ENCODE data around the gene RGL2. TPM values are rescaled to one million over a fixed set of nuclear protein-coding genes. Genes with fewer than 3 reads are reported as not detected.

RGL2 gene
- total RNA-seq, 4 donors from 2014 or later, result 53.7 to 83.0 (median 60.7) TPM

GRCh38 chr6:33305052-33305451 lies 6.3 kb upstream of the RGL2 start:
- H3K9me3 ChIP-seq, result no peaks in the 10 kb centered on the region
- H3K27ac ChIP-seq, result peak overlapping the region in 2 of 4 donors; percentile 3 to 11
- TF ChIP-seq POLR2AphosphoS5 (IDR thresholded peaks at IDR 0.05) (no peak), POLR2A (IDR thresholded peaks at IDR 0.05) (no peak), CTCF (IDR thresholded peaks at IDR 0.05) (no peak), EP300 (IDR thresholded peaks at IDR 0.05) (no peak)
- peaks cover 0 to 73% of the 10 kb centered on the region in 2 donors for H3K36me3 ChIP-seq
- peaks cover 0 to 46% (median 4%) of the 10 kb centered on the region in 3 donors for H3K4me1 ChIP-seq
- 80% methylated on average over 2 of the region's 8 CpGs; no CpG with 5 or more reads in 1 of the 2 donors for WGBS, 2 donors (ENCODE audit: low coverage in 1 of 2)
- H3K27me3 ChIP-seq, result no peaks in the 10 kb centered on the region
- H3K4me3 ChIP-seq, result no peak overlapping the region
- ATAC-seq, result no peak

GRCh38 chr6:33304216-33304615 lies 5.5 kb upstream of the RGL2 start:
- 80% methylated on average over 5 of the region's 16 CpGs; no CpG with 5 or more reads in 1 of the 2 donors for WGBS, 2 donors (ENCODE audit: low coverage in 1 of 2)

GRCh38 chr6:33301877-33302276 lies 3.1 kb upstream of the RGL2 start:
- WGBS, 2 donors (ENCODE audit: low coverage in 1 of 2), result 62 to 75% methylated on average over 1 to 3 of the region's 3 CpGs
- Histone ChIP-seq H3K27me3 (no peaks in the 10 kb centered on the region), H3K4me3 (no peak overlapping the region), H3K27ac (no peak overlapping the region), H3K9me3 (no peaks in the 10 kb centered on the region), H3K4me1 (peaks cover 0 to 55% (median 14%) of the 10 kb centered on the region in 3 donors), H3K36me3 (peaks cover 0 to 55% of the 10 kb centered on the region in 2 donors)
- ATAC-seq, result no peak
- TF ChIP-seq POLR2AphosphoS5 (IDR thresholded peaks at IDR 0.05) (no peak), EP300 (IDR thresholded peaks at IDR 0.05) (no peak), POLR2A (IDR thresholded peaks at IDR 0.05) (no peak), CTCF (IDR thresholded peaks at IDR 0.05) (no peak)

More at GRCh38 chr6:33304216-33304615, 5.5 kb upstream of the RGL2 start:
- H3K27me3 ChIP-seq, result no peaks in the 10 kb centered on the region
- no peak overlapping the region for H3K4me3 ChIP-seq
- peaks cover 0 to 68% of the 10 kb centered on the region in 2 donors for H3K36me3 ChIP-seq
- no peak overlapping the region for H3K27ac ChIP-seq
- TF ChIP-seq EP300 (IDR thresholded peaks at IDR 0.05) (no peak), POLR2AphosphoS5 (IDR thresholded peaks at IDR 0.05) (no peak), CTCF (IDR thresholded peaks at IDR 0.05) (no peak)
- no peaks in the 10 kb centered on the region for H3K9me3 ChIP-seq
- ATAC-seq, result no peak
- H3K4me1 ChIP-seq, result peaks cover 0 to 50% (median 4%) of the 10 kb centered on the region in 3 donors

DNA sequence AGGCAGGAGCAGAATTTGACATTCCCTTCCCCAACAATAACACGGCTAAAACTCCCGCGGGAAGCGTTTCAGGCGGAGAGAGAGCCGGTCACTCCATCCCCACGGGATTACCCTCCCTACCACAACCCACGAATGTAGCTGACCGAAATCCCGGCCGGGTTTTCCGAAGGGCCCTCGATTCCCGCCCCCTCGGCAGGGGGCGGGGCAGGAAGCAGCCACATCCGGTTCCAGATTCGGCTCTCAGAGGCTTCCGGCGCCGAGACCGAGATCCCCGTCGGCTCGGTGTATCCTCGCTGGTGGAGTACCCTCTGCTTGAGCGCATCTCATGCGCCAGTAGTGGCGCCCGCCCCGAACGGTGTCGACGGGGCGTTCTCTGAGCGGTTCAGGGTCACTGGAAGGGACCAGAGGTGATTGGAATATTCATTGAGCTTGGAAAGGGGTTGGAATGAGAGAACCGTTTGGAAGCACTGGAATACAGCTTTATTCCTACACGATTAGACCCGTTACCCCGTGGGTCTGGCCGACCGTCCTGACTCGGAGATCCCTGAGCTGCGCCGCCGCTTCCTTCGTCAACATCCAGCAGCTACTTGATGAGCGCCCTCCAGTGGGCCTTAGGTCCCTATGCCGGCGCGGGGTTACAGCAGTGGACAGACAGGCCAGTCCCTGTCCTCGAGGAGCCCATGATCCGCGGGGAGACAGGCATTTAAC lies 649 bp upstream of the RGL2 start:
- ATAC-seq, result peak; percentile 84
- Histone ChIP-seq H3K27ac (peak overlapping the region; percentile 90 to 99 (median 94)), H3K4me3 (peak overlapping the region; percentile 87 to 92), H3K36me3 (peaks cover 0 to 56% of the 10 kb centered on the region in 2 donors), H3K9me3 (no peaks in the 10 kb centered on the region), H3K27me3 (no peaks in the 10 kb centered on the region), H3K4me1 (peaks cover 0 to 47% (median 14%) of the 10 kb centered on the region in 3 donors)
- WGBS, 2 donors (ENCODE audit: low coverage in 1 of 2), result no CpG with 5 or more reads among the region's 54 CpGs
- peak; percentile 61 to 73 for TF ChIP-seq POLR2A (IDR thresholded peaks at IDR 0.05)
- peak; percentile 90 for TF ChIP-seq POLR2AphosphoS5 (IDR thresholded peaks at IDR 0.05)
- peak in 3 of 4 experiments; percentile 65 to 79 (median 69) for TF ChIP-seq CTCF (IDR thresholded peaks at IDR 0.05)
- TF ChIP-seq EP300 (IDR thresholded peaks at IDR 0.05), result no peak

All from gastroesophageal sphincter (tissue), 4 donors.